WTC11 (cell line): ENCODE results near the gene UFL1. TPM values are rescaled to one million over a fixed set of nuclear protein-coding genes. Genes with fewer than 3 reads are reported as not detected.

Source experiments
- ATAC-seq: fragments of 200-7000 bp; cut with Tn5 transposase; 2 replicates; pipeline ENCODE4 v1.10.0; 2021; ENCODE audit warnings: mild to moderate bottlenecking, moderate library complexity
- CTCF ChIA-PET: fragments of 300-600 bp; sonication (Branson Sonifier 250); formaldehyde crosslinking; loops from one replicate; lab custom pipeline; 2021; ENCODE audit warnings: antibody characterized with exemption; lab: Charles Lee
- POLR2A ChIA-PET: fragments of 350-600 bp; sonication (Branson Sonifier 250); formaldehyde crosslinking; loops from one replicate; lab custom pipeline; 2021; ENCODE audit warnings: antibody characterized with exemption; lab: Charles Lee
- DNase-seq: peaks from one replicate; pipeline ENCODE4 v3.0.0; 2021; ENCODE audit warnings: low spot score
- H3K27ac Mint-ChIP-seq: 2 replicates; pipeline ENCODE4 v1.8.0; 2021; ENCODE audit warnings: mixed read lengths
- H3K27me3 Mint-ChIP-seq: 2 replicates; pipeline ENCODE4 v1.8.0; 2021; ENCODE audit warnings: low read depth, mild to moderate bottlenecking, moderate library complexity, mixed read lengths
- H3K36me3 Mint-ChIP-seq: 2 replicates; pipeline ENCODE4 v1.8.0; 2021; ENCODE audit warnings: mixed read lengths
- H3K4me1 Mint-ChIP-seq: 2 replicates; pipeline ENCODE4 v1.8.0; 2022; ENCODE audit warnings: mixed read lengths
- H3K4me3 Mint-ChIP-seq: 2 replicates; pipeline ENCODE4 v1.8.0; 2021; ENCODE audit warnings: mild to moderate bottlenecking, moderate library complexity, mixed read lengths
- H3K9me3 Mint-ChIP-seq: 2 replicates; pipeline ENCODE4 v1.8.0; 2021; ENCODE audit warnings: mixed read lengths
- AR ChIP-seq: fragments of 250-450 bp; sonication (Bioruptor Pico); IDR thresholded peaks from 2 replicates; pipeline ENCODE4 v1.9.0; 2021; ENCODE audit warnings: mild to moderate bottlenecking
- ATF3 ChIP-seq: sonication (generic); formaldehyde crosslinking; conservative IDR thresholded peaks from 2 replicates; pipeline ENCODE4 v1.8.1; 2022; ENCODE audit warnings: mild to moderate bottlenecking, missing genetic modification reagents
- E2F4 ChIP-seq: sonication (generic); formaldehyde crosslinking; IDR thresholded peaks from 2 replicates; pipeline ENCODE4 v1.8.1; 2022; ENCODE audit warnings: low read depth, mild to moderate bottlenecking, moderate library complexity, missing genetic modification reagents, borderline replicate concordance
- FOXP1 ChIP-seq: sonication (generic); formaldehyde crosslinking; IDR thresholded peaks from 2 replicates; pipeline ENCODE4 v1.8.0; 2022; ENCODE audit warnings: missing genetic modification reagents, mild to moderate bottlenecking, moderate library complexity, borderline replicate concordance
- GABPB1 ChIP-seq: sonication (generic); formaldehyde crosslinking; IDR thresholded peaks from 2 replicates; pipeline ENCODE4 v1.8.1; 2023; ENCODE audit warnings: mild to moderate bottlenecking, missing genetic modification reagents
- IRF1 ChIP-seq: sonication (generic); formaldehyde crosslinking; IDR thresholded peaks from 2 replicates; pipeline ENCODE4 v1.8.0; 2023; ENCODE audit warnings: missing genetic modification reagents
- MXD4 ChIP-seq: fragments of 250-450 bp; sonication (Bioruptor Pico); IDR thresholded peaks from 2 replicates; pipeline ENCODE4 v1.8.0; 2021; ENCODE audit warnings: mild to moderate bottlenecking, moderate library complexity, borderline replicate concordance
- NFATC4 ChIP-seq: fragments of 250-450 bp; sonication (Bioruptor Pico); IDR thresholded peaks from 2 replicates; pipeline ENCODE4 v1.9.0; 2021; ENCODE audit warnings: mild to moderate bottlenecking
- SOX15 ChIP-seq: fragments of 250-450 bp; sonication (Bioruptor Pico); IDR thresholded peaks from 2 replicates; pipeline ENCODE4 v1.9.0; 2021; ENCODE audit warnings: mild to moderate bottlenecking
- SP1 ChIP-seq: sonication (generic); formaldehyde crosslinking; conservative IDR thresholded peaks from 2 replicates; pipeline ENCODE4 v1.8.1; 2022; ENCODE audit warnings: missing genetic modification reagents
- TEAD1 ChIP-seq: sonication (generic); formaldehyde crosslinking; IDR thresholded peaks from 2 replicates; pipeline ENCODE4 v1.8.0; 2022; ENCODE audit warnings: mild to moderate bottlenecking, missing genetic modification reagents
- ZNF281 ChIP-seq: sonication (generic); formaldehyde crosslinking; IDR thresholded peaks from 2 replicates; pipeline ENCODE4 v1.8.0; 2023; ENCODE audit warnings: mild to moderate bottlenecking, missing genetic modification reagents
- ZNF396 ChIP-seq: fragments of 250-450 bp; sonication (Bioruptor Pico); IDR thresholded peaks from 2 replicates; pipeline ENCODE4 v1.8.0; 2021; ENCODE audit warnings: mild to moderate bottlenecking, moderate library complexity, borderline replicate concordance
- total RNA-seq: library from RNA; stranded (reverse); gene quantifications from 3 replicates; pipeline ENCODE4 v1.2.3, GENCODE V29; 2021

Gene UFL1
- total RNA-seq, 1 experiment from 2014 or later, result 15.3 TPM

- TF ChIP-seq E2F4 (CRISPR knock-in tag) (no peak), NFATC4 (CRISPR knock-in tag) (no peak), AR (CRISPR knock-in tag) (no peak), SP1 (no peak)
Observed at GRCh38 chr6:96478695-96479094, 42.9 kb upstream of the UFL1 start (continued).

GRCh38 chr6:96491926-96492325, 29.7 kb upstream of the UFL1 start:
- peaks cover 28% of the 10 kb centered on the region for H3K9me3 Mint-ChIP-seq
- H3K36me3 Mint-ChIP-seq, result no peaks in the 10 kb centered on the region
- no peak for ATAC-seq

More at GRCh38 chr6:96491926-96492325, 29.7 kb upstream of the UFL1 start:
- Mint-ChIP-seq H3K4me1 (no peaks in the 10 kb centered on the region), H3K27ac (no peak overlapping the region), H3K4me3 (no peak overlapping the region), H3K27me3 (peaks cover 3% of the 10 kb centered on the region; the same call in 1 of the 2 replicates)
- POLR2A ChIA-PET, result no interaction called here
- no peak for TF ChIP-seq ATF3 (CRISPR knock-in tag)
- TF ChIP-seq SOX15 (CRISPR knock-in tag), result no peak
- TF ChIP-seq TEAD1 (CRISPR knock-in tag), result no peak
- no peak for TF ChIP-seq ZNF396
- TF ChIP-seq MXD4 (CRISPR knock-in tag), result no peak
- no peak for TF ChIP-seq FOXP1
- no peak for TF ChIP-seq IRF1 (CRISPR knock-in tag)
- no peak for TF ChIP-seq E2F4 (CRISPR knock-in tag)
- TF ChIP-seq GABPB1, result no peak
- no peak for TF ChIP-seq ZNF281 (CRISPR knock-in tag)
- DNase-seq, result no peak
- CTCF ChIA-PET, result no interaction called here
